Bronchial epithelial cell (primary cell): Measurements from ENCODE around the gene STUM. TPM values are rescaled to one million over a fixed set of nuclear protein-coding genes. Genes with fewer than 3 reads are reported as not detected.

Experiments
- DNase-seq: peaks from one replicate; pipeline ENCODE4 v3.0.0-alpha.2; 2010; ENCODE audit warnings: low read depth
- FAIRE-seq: peaks from 2 replicates; lab custom pipeline; 2011; peaks lifted over from hg19 to GRCh38; lab: Jason Lieb, UNC
- H3K27me3 ChIP-seq: 2 replicates; pipeline ENCODE4 v1.5.1; 2011; ENCODE audit warnings: low read length; ENCODE audit not compliant: control insufficient read depth, insufficient read depth
- H3K36me3 ChIP-seq: 2 replicates; pipeline ENCODE4 v1.5.1; 2011; ENCODE audit warnings: low read length; ENCODE audit not compliant: control insufficient read depth, insufficient read depth
- H3K4me3 ChIP-seq: 2 replicates; pipeline ENCODE4 v1.5.1; 2011; ENCODE audit warnings: mild to moderate bottlenecking, low read depth, low read length, control low read depth
- total RNA-seq: library from RNA; depleted of rRNA; stranded (reverse); fragments of >200 nt; gene quantifications from 2 replicates; pipeline ENCODE4 v1.2.1, GENCODE V29; 2014
- TF ChIP-seq, protein P1 (sequence below): IDR thresholded peaks from 2 replicates; pipeline ENCODE4 v1.5.1; 2011; ENCODE audit warnings: mild to moderate bottlenecking, moderate library complexity, low read length, control low read depth, inconsistent platforms; ENCODE audit not compliant: insufficient read depth, severe bottlenecking

The STUM gene
- total RNA-seq, 1 donor from 2014 or later = not detected

DNA sequence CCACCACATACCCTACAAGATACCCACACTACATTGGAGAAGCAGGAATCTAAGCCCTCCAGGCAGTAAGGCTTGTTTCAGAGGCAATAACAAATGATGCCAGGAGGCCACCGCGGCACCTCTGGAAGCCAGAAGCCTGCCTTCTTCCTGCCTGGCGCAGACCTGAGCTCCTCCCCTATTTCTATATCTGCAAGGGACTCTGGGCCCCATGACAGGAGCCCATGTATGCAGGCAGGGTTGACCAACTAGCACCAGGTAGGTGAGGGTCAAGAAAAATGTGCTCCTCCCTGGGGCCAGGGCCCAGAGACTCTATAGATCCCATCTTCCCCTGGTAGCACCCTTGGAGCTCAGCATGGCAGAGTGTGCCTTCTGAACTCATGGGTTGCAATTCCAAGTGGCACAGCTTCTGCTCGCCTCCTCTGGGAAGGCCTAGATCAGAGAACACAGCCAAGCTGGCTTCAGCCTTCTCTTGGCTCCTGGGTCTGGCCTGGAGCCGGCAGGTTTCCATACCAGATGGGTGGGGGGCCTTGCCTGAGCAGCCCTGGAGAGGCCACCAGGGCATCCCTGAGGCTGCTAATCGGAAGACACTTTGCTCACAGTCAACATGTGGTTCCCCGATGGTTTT is 85.1 kb downstream of the STUM start:
- DNase-seq (no peak), FAIRE-seq (no peak)
- H3K36me3 ChIP-seq = peaks cover 1% of the 10 kb centered on the region
- no peak overlapping the region for H3K4me3 ChIP-seq
- H3K27me3 ChIP-seq = no peaks in the 10 kb centered on the region
- TF ChIP-seq, protein P1, sequence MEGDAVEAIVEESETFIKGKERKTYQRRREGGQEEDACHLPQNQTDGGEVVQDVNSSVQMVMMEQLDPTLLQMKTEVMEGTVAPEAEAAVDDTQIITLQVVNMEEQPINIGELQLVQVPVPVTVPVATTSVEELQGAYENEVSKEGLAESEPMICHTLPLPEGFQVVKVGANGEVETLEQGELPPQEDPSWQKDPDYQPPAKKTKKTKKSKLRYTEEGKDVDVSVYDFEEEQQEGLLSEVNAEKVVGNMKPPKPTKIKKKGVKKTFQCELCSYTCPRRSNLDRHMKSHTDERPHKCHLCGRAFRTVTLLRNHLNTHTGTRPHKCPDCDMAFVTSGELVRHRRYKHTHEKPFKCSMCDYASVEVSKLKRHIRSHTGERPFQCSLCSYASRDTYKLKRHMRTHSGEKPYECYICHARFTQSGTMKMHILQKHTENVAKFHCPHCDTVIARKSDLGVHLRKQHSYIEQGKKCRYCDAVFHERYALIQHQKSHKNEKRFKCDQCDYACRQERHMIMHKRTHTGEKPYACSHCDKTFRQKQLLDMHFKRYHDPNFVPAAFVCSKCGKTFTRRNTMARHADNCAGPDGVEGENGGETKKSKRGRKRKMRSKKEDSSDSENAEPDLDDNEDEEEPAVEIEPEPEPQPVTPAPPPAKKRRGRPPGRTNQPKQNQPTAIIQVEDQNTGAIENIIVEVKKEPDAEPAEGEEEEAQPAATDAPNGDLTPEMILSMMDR = no peak

DNA sequence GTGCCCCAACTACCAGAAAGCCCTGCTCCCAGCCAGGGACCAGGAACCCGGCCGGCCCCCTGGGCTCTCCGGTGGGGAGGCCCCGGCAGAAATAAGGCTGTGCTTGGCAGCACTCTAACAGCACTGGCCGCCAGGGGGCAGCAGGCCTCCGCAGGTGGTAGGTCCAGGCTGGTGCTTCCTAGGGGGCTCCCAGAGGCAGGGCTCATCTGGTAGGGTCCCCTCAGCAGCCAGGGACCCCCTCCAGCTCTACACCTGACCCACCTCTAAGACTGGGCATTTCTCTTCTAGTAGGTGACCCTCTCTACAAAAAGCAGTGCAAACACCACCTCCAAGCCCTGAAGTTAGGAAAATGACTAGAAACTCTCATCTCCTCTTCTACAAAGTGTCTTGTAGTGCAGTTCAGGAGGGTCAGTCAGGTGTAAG is 85.6 kb downstream of the STUM start:
- no peak for FAIRE-seq
- Histone ChIP-seq H3K36me3 (peaks cover 1% of the 10 kb centered on the region), H3K4me3 (no peak overlapping the region), H3K27me3 (no peaks in the 10 kb centered on the region)
- TF ChIP-seq, protein P1 = peak; percentile 95
- DNase-seq = no peak

DNA sequence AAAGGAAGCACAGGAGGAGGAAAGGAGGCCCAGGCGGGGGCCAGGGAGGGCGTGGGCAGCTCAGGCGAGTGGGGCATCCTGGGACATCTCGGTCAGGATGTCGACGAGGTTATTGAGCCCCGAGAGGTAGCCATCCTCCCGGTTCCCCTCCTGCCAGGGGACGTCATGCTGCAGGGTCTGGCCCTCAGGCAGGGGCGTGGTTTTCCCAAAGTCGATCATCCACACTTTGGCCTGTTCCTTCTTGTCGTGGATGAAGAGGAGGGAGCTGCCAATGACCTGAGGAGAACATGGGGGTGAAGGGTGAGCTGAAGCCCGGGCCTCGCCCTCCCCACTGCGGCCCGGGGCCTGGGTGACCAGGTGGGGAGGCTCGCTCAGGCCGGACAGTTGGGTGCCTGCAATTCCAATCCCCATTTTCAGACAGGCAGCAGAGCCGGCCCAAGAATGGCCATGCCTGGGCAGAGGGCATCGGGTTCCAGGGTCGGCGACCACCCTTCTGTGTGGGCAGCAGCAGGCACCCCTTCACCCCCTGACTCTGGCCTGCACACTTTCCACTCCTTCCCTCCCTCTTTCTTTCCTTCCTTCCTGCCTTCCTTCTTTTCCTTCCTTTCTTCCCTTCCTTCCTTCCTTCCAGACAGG is 86.2 kb downstream of the STUM start:
- FAIRE-seq = peak; percentile 100

DNA sequence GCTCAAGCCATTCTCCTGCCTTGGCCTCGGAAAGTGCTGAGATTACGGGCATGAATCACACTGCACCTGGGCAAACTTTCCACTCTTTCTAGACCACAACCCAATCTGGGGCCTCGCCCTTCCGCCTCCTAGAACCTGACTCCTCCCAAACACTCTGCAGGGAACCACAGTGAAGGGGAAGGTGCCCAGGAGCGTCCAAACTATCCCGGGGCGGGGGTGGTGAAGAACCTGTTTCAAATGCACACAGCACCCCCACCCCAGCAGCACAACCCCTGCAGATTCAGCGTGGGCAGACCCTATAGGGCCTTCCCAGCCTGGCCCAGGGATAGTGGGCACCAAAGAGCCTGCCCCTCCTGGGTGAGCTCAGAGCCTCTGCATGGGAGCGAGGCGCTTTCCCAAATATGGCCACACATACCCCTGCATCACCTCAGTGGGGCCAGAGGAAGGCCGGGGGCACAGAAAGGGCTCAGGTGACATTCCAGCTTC is 86.9 kb downstream of the STUM start:
- H3K4me3 ChIP-seq = no peak overlapping the region
- DNase-seq = peak; percentile 76
- TF ChIP-seq, protein P1 = no peak
- H3K27me3 ChIP-seq = no peaks in the 10 kb centered on the region
- FAIRE-seq = no peak
- H3K36me3 ChIP-seq = peaks cover 1% of the 10 kb centered on the region

More for the DNA sequence above, 86.2 kb downstream of the STUM start:
- DNase-seq = no peak
- TF ChIP-seq, protein P1 = no peak
- H3K36me3 ChIP-seq = peaks cover 1% of the 10 kb centered on the region
- no peaks in the 10 kb centered on the region for H3K27me3 ChIP-seq
- H3K4me3 ChIP-seq = no peak overlapping the region

DNA sequence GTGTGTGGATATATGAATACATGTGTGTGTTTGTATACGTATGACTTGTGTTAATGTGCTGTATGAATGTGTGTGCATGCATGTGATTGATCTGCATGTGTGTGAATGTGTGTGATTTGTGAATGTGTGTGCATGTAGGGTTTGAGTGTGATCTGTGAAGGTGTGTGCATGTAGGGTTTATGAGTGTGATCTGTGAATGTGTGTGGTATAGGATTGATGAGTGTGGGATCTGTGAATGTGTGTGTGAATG is 88.2 kb downstream of the STUM start:
- DNase-seq (no peak), FAIRE-seq (peak; percentile 64)
- no peaks in the 10 kb centered on the region for H3K27me3 ChIP-seq
- TF ChIP-seq, protein P1 = no peak
- no peak overlapping the region for H3K4me3 ChIP-seq
- H3K36me3 ChIP-seq = peaks cover 1% of the 10 kb centered on the region
